GM19023 (cell line): ENCODE data around the gene KRT77.
"Not testable (repeated sequence)": the region's sequence is repeated elsewhere in the genome, so short reads cannot be mapped to it uniquely, and the experiment has no call there.

ENCODE experiments used
- ATAC-seq: cut with Tn5 transposase; IDR thresholded peaks from one replicate; pipeline ENCODE4 v1.9.1; 2021; ENCODE audit warnings: mild to moderate bottlenecking, moderate library complexity; ENCODE audit not compliant: unreplicated experiment

KRT77 gene

DNA sequence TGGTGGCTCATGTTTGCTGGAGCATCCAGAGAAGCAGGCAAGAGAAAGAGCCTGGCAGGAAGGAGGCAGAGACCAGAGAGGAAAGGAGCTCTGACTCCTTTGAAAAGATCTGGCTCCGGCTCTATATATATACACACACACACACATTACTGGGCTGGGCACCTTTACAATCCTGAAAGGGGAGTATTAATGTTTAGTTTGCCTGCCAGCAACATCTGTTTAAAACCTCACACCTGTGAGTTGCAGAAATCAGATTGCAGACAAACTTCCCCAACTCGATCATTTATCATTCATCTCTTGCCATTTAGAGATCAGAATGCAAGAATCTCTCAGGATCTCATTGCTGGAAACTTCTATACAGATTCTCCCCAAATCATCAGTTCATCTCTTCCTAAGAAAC lies at the start of gene KRT77:
KRT77 (minus strand) TSS at position 101 of the 400 bp plus-strand sequence; CDS start at position 11, 90 bp downstream.
- no peak for ATAC-seq

GRCh38 chr12:52752516-52752915 lies 49.2 kb upstream of the KRT77 start:
- ATAC-seq = no peak

DNA sequence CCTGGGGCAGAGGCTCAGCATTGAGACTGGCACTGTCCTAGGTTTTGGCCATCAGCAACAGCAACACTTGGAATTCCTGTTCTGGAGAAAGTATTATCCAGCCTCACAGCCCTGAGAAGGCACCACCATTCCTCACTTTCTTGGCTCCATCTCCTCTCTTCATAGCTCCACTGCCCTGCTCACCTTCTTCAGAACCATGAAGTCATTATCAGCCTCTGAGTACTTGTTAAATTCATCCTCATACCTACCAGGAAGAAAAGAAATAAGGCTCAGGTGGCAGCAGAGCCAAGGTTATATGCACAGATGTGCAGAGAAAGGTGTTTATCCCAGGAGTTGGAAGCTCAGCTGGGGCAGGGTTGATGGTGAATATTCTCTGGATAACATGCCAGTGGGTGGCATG lies 48.5 kb upstream of the KRT77 start:
- no peak for ATAC-seq

DNA sequence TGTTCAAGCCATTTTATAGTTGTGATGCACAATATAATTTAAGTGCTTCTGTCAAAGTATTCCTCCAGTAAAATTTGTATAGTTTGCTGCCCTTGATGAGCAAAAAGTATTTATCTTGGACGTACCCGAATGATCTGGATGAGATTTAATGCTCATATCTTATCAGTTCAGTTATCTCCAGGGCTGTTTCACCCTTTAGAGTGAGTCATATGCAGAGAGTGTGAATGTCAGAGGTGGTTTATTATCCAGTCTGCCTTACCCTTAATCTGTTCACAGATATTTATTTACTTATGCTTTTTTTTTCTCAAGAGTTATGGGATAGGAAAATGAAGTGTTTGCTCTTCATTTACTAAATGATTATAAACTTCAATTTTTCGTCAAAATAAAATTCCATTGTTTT lies 47.2 kb upstream of the KRT77 start:
- not testable (repeated sequence) for ATAC-seq

DNA sequence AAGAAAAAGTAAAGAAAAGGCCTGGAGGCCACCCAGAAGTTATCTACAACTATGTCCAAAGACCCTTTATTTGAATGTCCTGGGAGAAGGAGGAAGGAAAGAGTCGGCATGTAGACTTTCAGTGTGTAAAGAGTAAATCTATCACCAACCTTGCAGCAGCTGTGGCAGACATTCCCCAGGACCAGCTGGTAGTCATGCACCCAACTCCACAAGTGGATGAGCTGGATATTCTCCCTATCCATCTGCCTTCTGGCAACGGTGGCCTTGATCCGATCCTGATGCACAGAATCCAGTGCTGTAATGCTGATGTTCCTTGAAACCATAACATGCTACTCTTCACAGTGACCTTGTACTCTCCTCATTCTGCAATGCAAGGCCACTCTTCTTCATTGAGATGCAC lies 46.5 kb upstream of the KRT77 start:
- ATAC-seq = no peak

GRCh38 chr12:52748578-52748977 lies 45.3 kb upstream of the KRT77 start:
- ATAC-seq = no peak

DNA sequence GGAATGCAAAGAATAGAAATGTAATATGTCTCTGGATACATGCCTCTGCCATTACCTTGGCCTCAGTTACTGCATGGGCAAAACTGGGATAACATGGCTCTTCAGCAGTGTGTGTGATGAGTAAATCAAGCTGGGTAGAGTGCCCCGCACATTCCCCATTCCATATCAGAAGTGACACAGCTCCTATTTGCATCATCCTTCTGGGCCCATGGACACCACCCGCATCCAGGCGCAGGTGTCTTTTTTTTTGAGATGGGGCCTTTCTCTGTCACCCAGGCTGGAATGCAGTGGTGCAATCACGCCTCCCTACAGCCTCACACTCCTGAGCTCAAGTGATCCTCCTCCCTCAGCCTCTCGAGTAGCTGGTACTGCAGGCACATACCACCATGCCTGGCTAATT lies 42.2 kb upstream of the KRT77 start:
- no peak for ATAC-seq

- no peak for ATAC-seq
Observed at GRCh38 chr12:52744493-52745156, 41.3 kb upstream of the KRT77 start.

GRCh38 chr12:52742822-52743457 lies 39.6 kb upstream of the KRT77 start:
- ATAC-seq = no peak

DNA sequence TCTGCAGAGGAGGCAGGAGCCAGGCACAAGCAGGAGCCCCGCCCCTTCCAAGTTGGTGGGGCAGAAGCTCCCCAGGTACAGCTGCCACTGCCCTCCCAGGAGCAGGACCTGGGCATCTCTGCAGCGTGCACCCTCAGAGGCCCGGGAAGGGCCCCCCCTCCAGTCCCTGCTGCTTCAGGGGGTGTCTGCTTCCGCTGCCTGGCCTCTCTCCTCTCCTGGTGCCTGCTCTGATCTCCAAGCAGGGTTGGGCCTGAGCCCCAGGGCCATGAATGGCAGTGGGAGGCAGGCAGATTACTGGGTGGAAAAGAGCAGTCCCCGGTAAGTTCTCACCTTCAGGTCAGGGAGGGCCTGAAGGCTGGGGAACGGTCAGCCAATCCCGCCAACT lies 38.9 kb upstream of the KRT77 start:
- no peak for ATAC-seq

GRCh38 chr12:52741375-52742195 lies 38.3 kb upstream of the KRT77 start:
- ATAC-seq = no peak

DNA sequence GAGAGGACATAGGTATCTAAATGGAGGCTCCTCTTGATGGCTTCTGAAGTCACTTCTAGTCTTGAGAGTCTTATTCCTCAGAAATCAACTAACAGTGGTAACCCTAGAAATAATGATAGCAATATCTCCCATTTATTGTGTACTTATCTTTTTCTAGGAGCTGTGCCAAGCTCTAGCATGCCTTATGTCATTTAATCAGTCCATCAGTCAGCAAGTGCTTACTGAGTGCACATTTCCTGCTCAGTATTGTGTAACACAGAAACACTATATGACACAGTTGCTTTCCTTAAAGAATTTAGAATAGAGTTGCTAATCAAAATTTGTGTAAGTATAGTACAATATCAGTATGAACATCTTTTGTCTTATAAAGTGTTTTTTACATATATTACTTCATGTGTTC lies 37.3 kb upstream of the KRT77 start:
- ATAC-seq = no peak

- no peak for ATAC-seq
Observed at GRCh38 chr12:52739963-52740362, 36.6 kb upstream of the KRT77 start.

DNA sequence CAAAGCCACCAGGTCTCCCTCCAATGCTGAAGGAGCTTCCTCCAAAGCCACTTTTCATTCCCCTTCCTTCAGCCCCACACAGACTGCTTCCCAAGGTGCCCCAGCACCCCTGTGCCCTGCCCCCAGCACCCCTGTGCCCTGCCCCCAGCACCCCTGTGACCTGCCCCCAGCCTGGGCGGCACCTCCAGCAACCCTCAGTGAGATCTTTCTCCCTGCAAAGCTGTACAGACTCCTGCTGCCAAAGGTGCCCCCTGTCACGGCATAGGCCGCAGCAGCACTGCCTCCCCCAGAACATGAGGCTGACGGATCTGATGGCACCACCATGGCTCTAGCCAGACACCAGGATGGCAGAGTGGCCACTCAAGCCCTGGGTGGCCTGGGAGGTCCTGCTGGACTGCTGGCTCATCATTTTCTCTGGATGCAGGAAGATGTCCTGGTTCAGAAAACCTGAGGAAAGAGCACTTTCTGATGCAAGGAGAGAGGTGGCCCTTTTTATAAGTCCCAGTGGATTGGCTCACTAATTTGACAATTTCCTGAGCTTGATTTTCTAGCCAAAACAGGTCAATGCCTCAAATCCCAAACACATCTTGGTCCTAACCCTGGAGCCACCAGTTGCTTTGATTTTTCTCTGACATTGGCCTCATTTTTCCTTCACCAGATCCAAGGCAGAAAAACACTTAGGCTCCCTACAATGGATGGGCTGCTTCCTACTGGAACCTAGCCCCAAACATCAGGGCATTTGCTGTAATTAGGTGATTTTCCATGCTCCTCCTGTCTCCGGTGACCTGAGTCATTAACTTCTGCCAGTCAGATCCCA lies 32.7 kb upstream of the KRT77 start:
- ATAC-seq = no peak

- no peak for ATAC-seq
Observed at GRCh38 chr12:52735106-52735505, 31.8 kb upstream of the KRT77 start.

GRCh38 chr12:52730793-52731192 lies 27.5 kb upstream of the KRT77 start:
- no peak for ATAC-seq

- no peak for ATAC-seq
Observed at GRCh38 chr12:52730383-52730782, 27.1 kb upstream of the KRT77 start.

DNA sequence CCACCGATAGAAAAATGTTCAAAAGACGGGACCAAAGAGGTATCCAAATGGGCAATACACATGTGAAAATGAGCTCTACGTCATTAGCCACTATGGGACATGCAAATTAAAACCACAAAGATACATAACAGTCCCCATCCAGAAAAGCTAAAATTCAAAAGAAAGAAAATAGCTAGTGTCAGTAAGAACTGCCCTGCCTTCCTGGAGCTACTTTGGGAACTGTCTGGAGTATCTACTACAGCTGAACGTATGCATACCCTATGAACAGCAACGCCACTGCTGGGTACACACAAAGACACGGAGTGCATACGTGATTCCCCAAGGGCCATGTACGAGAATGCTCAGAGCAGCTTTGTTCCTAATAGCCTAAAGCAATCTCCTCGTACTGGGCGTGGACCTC lies 25.8 kb upstream of the KRT77 start:
- ATAC-seq = no peak

DNA sequence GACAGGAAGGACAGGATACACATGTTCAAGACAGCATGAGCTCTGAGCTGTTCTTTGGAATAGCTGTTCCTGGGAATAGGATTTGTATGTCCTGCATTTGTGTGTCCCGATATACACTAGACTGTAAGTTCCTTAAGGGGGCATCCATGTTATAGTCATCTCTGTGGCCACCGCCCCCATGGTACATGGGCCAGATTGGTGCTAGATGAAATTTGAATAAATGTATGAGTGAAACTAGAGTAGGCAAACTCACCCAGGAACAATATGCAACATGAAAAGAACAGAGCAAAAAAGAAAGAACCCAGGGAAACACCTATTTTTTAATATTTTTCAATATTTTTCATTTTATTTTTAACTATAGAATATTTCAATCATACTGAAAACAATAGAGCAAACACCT lies 25.1 kb upstream of the KRT77 start:
- no peak for ATAC-seq

DNA sequence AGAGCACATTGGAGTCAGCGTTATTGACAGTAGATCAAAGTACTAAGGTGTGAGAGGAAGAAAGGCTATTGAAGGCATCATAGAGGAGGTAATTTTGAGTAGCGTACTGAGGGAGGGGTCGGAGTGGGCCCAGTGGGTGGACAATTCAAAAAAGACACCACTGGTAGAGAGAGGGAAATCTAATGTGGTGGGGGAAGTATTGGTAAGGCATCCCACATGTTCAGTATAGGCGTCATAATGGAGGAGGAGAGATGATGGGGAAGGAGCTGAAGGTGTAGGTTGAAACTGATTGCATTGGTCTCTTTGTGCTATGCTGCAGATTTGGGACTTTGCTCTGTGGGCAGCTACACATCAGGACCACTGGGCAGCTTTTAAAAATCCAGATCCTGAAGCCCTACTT lies 23.7 kb upstream of the KRT77 start:
- ATAC-seq = no peak

- ATAC-seq = no peak
Observed at GRCh38 chr12:52726451-52726850, 23.1 kb upstream of the KRT77 start.
